GM06990 (cell line): ENCODE results near the gene PIAS4.

Source experiments
- DNase-seq: peaks from one replicate; pipeline ENCODE4 v3.0.0-alpha.2; 2011; ENCODE audit not compliant: insufficient read length; ENCODE audit errors: extremely low read depth
- H3K27me3 ChIP-seq: replicated peaks from 2 replicates; pipeline ENCODE4 v1.6.0; 2011; ENCODE audit warnings: low read length; ENCODE audit not compliant: control insufficient read depth, insufficient read depth
- H3K36me3 ChIP-seq: 2 replicates; pipeline ENCODE4 v1.5.1; 2011; ENCODE audit warnings: low read length; ENCODE audit not compliant: control insufficient read depth, insufficient read depth
- H3K4me3 ChIP-seq: replicated peaks from 2 replicates; pipeline ENCODE4 v1.5.1; 2011; ENCODE audit warnings: low read depth, mild to moderate bottlenecking, control low read depth, low read length
- CTCF ChIP-seq: IDR thresholded peaks from 2 replicates; pipeline ENCODE4 v1.5.1; 2011; ENCODE audit warnings: low read length, control low read depth, mild to moderate bottlenecking, inconsistent platforms; ENCODE audit not compliant: insufficient read depth, poor library complexity, severe bottlenecking

PIAS4 gene

GRCh38 chr19:4035582-4035981, 28.0 kb downstream of the PIAS4 start:
- H3K4me3 ChIP-seq: no peak overlapping the region
- H3K27me3 ChIP-seq: no peaks in the 10 kb centered on the region
- peaks cover 21% of the 10 kb centered on the region for H3K36me3 ChIP-seq
- no peak for DNase-seq
- TF ChIP-seq CTCF: no peak

- DNase-seq: no peak
- Histone ChIP-seq H3K4me3 (no peak overlapping the region), H3K36me3 (peaks cover 15% of the 10 kb centered on the region), H3K27me3 (no peaks in the 10 kb centered on the region)
- TF ChIP-seq CTCF: no peak
Observed at GRCh38 chr19:4036576-4037300, 29.2 kb downstream of the PIAS4 start.

- TF ChIP-seq CTCF: no peak
- Histone ChIP-seq H3K27me3 (no peaks in the 10 kb centered on the region), H3K4me3 (no peak overlapping the region), H3K36me3 (peaks cover 13% of the 10 kb centered on the region)
- DNase-seq: no peak
Observed at GRCh38 chr19:4037301-4037949, 29.9 kb downstream of the PIAS4 start.

GRCh38 chr19:4038057-4038456, 30.5 kb downstream of the PIAS4 start:
- no peak for DNase-seq
- TF ChIP-seq CTCF: no peak
- H3K36me3 ChIP-seq: peaks cover 11% of the 10 kb centered on the region

GRCh38 chr19:4038661-4039423, 31.3 kb downstream of the PIAS4 start:
- DNase-seq: no peak
- no peaks in the 10 kb centered on the region for H3K27me3 ChIP-seq
- no peak for TF ChIP-seq CTCF
- H3K36me3 ChIP-seq: peaks cover 8% of the 10 kb centered on the region
- H3K4me3 ChIP-seq: no peak overlapping the region

More at GRCh38 chr19:4038057-4038456, 30.5 kb downstream of the PIAS4 start:
- H3K27me3 ChIP-seq: no peaks in the 10 kb centered on the region
- no peak overlapping the region for H3K4me3 ChIP-seq
